Measurements from ENCODE around the gene SUSD5.
A peak's percentile ranks its signal among the peaks of the same experiment; 100 is the strongest.
"Not testable (repeated sequence)": the region's sequence is repeated elsewhere in the genome, so short reads cannot be mapped to it uniquely, and the experiment has no call there.

The SUSD5 gene

GRCh38 chr3:33115024-33115768 is 103.4 kb downstream of the SUSD5 start:
- DNase-seq (ENCODE audit: low read depth), result peak; percentile 96

GRCh38 chr3:33114622-33115023 is 104.0 kb downstream of the SUSD5 start:
- no peak for DNase-seq (ENCODE audit: low read depth)

GRCh38 chr3:33113772-33114621 is 104.6 kb downstream of the SUSD5 start, which contains the start of gene CRTAP:
CRTAP (plus strand) TSS chr3:33114014; CDS start chr3:33114078, 64 bp downstream.
- DNase-seq (ENCODE audit: low read depth), result peak; percentile 87

GRCh38 chr3:33111581-33111980 is 107.0 kb downstream of the SUSD5 start:
- no peak for DNase-seq (ENCODE audit: low read depth)

GRCh38 chr3:33106854-33107253 is 111.8 kb downstream of the SUSD5 start:
- not testable (repeated sequence) for DNase-seq (ENCODE audit: low read depth)

- DNase-seq (ENCODE audit: low read depth), result no peak
Observed at GRCh38 chr3:33105341-33105948, 113.2 kb downstream of the SUSD5 start.

- no peak for DNase-seq (ENCODE audit: low read depth)
Observed at GRCh38 chr3:33104803-33105202, 113.8 kb downstream of the SUSD5 start.

GRCh38 chr3:33103480-33103879 is 115.1 kb downstream of the SUSD5 start:
- DNase-seq (ENCODE audit: low read depth), result no peak

- DNase-seq (ENCODE audit: low read depth), result no peak
Observed at GRCh38 chr3:33103034-33103433, 115.6 kb downstream of the SUSD5 start.

GRCh38 chr3:33100229-33100628 is 118.4 kb downstream of the SUSD5 start:
- DNase-seq (ENCODE audit: low read depth), result no peak
